DOHH2 (cell line): ENCODE measurements around the gene TRIM14.

Experiments
- CTCF ChIP-seq: fragments of 200-600 bp; sonication (generic); IDR thresholded peaks from one replicate; pipeline ENCODE4 v1.5.1; 2014; ENCODE audit warnings: antibody characterized with exemption, mild to moderate bottlenecking, low read depth, low read length; ENCODE audit not compliant: poor library complexity, severe bottlenecking
- EZH2phosphoT487 ChIP-seq: fragments of 200-600 bp; sonication (generic); IDR thresholded peaks from 2 replicates; pipeline ENCODE4 v1.6.1; 2017; ENCODE audit warnings: borderline replicate concordance, mild to moderate bottlenecking, antibody characterized with exemption, low read length, moderate library complexity, mixed read lengths

GRCh38 chr9:98086461-98086860, 32.6 kb downstream of the TRIM14 start:
- TF ChIP-seq CTCF (no peak), EZH2phosphoT487 (no peak)
